ENCODE results near the gene SLC27A4. TPM values are rescaled to one million over a fixed set of nuclear protein-coding genes. Genes with fewer than 3 reads are reported as not detected.

The SLC27A4 gene
- 36.3 and 48.2 TPM in 2 replicates for total RNA-seq

DNA sequence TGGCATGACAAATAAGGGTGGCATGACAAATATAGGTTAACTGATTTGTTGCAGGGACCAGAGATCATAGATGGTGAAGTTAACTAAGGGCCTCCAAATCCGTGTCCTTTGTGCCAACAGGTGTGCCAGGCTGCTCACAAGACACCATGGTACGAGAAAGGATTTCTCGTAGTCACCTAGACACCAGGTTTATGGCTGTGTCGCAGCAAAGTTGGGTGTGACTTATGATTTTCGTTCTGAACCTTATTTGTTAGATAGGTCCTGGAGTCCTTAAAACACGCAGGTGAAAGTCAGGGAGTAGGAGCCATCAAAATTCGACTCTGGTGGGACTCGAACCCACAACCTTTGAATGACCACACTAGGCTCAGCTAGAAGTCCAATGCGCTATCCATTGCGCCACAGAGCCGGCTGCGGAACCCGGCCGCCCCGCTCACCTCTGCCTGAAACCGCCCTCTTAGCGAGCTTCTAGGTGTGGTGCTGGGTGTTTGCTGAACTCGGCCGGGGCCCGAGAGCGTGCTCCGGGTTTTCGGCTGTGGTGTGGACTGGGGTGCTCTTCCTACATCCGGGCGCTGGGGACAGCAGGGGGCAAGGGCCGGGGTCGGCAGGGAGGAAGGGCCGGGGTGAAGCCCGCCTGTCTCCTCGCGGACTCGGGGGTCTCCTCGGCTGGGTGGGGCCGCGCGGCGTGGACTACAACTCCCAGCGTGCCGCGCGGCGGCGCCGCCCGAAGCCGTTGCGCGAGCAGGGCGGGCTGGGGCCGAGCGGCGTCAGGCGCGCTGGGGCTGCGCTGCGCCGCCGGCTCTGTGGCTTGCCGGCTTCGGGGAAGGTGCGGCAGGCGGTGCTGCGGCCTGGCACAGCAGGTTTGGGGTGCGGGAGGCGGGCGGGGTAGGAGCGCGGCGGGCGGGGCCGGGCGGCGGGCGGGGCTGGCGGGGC, at the start of gene SLC27A4:
Gene SLC27A4 (plus strand): TSS at position 767 of the 930 bp plus-strand sequence. CDS start 2,606 bp downstream, outside the sequence.

GRCh38 chr9:128322404-128323211, 17.7 kb upstream of the SLC27A4 start, which contains the start of the genes COQ4 and TRUB2:
Gene COQ4, plus strand, starts transcription at chr9:128322839. Its CDS starts 20 bp downstream, at chr9:128322859.
Gene TRUB2, minus strand, starts transcription at chr9:128322447. Its CDS starts 39 bp downstream, at chr9:128322408.

DNA sequence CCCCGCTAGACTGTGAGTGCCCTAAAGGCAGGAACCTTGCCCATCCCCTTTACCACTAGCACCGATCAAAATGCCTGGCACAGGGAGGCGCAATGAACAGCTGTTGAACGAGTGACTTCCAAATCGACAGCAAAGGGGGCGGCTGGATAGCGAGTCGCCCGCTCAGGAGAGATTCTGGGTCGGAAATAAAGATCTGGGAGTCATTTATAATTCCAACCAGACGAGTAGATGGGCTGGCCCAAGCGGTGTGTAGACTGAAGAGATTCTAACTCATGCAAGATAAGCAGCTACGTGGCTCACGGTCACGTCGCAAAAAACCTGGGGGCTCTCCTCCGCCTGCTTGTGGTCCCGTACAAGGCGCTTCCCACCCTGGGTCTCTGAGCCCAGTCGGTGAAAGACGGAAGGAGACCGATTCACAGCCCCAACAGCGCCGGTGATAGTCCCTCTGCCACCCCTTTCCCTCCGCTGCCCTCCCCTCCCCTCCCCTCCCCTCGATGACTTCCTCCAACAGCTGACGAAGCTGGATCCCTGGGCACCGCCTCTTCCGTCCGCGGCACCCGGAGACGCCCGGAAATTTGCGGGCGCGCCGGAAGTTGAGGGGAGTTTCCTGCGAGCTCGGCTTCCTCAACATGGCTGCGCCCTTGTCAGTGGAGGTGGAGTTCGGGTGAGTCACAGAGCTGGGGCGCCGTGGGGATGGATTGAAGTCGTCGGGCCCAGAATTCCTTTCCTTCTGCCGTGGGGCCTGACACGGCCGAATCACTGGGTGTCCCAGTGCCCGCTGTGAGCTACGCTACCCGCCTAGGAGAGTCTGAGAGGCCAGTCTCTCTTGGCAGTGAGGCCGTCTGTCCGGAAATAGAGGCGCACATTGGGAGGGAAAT, 30.7 kb downstream of the SLC27A4 start, which contains the start of gene URM1:
Gene URM1 (plus strand): TSS at position 623 of the 878 bp plus-strand sequence. CDS start 7 bp downstream, at position 630.

Other genes with a start within 250 kb of the SLC27A4 start
- 84.0 and 100 TPM in 2 replicates for gene PTGES2, start 212.8 kb upstream of the SLC27A4 start, total RNA-seq
- 1.9 TPM in 1 of 2 replicates, not detected in the other for gene LCN2, start 191.1 kb upstream of the SLC27A4 start, total RNA-seq
- 177 and 374 TPM in 2 replicates for gene BBLN, start 180.3 kb upstream of the SLC27A4 start, total RNA-seq
- gene CIZ1, start 149.0 kb upstream of the SLC27A4 start, total RNA-seq: 67.0 and 90.5 TPM in 2 replicates
- 44.2 and 131 TPM in 2 replicates for gene DNM1, start 137.1 kb upstream of the SLC27A4 start, total RNA-seq
- 41.7 and 62.4 TPM in 2 replicates for gene GOLGA2, start 64.5 kb upstream of the SLC27A4 start, total RNA-seq
- 48.6 and 66.6 TPM in 2 replicates for gene SWI5, start 64.3 kb upstream of the SLC27A4 start, total RNA-seq
- 16.6 and 17.2 TPM in 2 replicates for gene TRUB2, start 18.1 kb upstream of the SLC27A4 start, total RNA-seq
- gene COQ4, start 17.7 kb upstream of the SLC27A4 start, total RNA-seq: 61.1 and 63.0 TPM in 2 replicates
- gene URM1, start 30.8 kb downstream of the SLC27A4 start, total RNA-seq: 47.9 and 55.2 TPM in 2 replicates
- gene CERCAM, start 80.3 kb downstream of the SLC27A4 start, total RNA-seq: 91.9 and 147 TPM in 2 replicates
- gene ODF2, start 115.5 kb downstream of the SLC27A4 start, total RNA-seq: 12.2 and 33.9 TPM in 2 replicates
- 18.5 and 20.9 TPM in 2 replicates for gene GLE1, start 164.2 kb downstream of the SLC27A4 start, total RNA-seq
- gene SPTAN1, start 212.1 kb downstream of the SLC27A4 start, total RNA-seq: 280 and 302 TPM in 2 replicates

Measured in mesangial cell (primary cell).